Stimulated activated CD8-positive, alpha-beta memory T cell treated with anti-CD3 and anti-CD28 coated beads, Interleukin-15, amount 100 ng/mL, for 24 hours (primary cell): ENCODE data around the gene TEDC2.
A peak's percentile ranks its signal among the peaks of the same experiment; 100 is the strongest.
"Not testable (repeated sequence)": the region's sequence is repeated elsewhere in the genome, so short reads cannot be mapped to it uniquely, and the experiment has no call there.

ENCODE experiments used
- DNase-seq: peaks from one replicate; pipeline ENCODE4 v3.0.0-alpha.2; 2020; ENCODE audit warnings: low read depth

Gene TEDC2

GRCh38 chr16:2459647-2460390 is at the start of gene TEDC2:
Gene TEDC2 (plus strand): TSS chr16:2460109. CDS start chr16:2460145, 36 bp downstream.
- peak; percentile 90 for DNase-seq

- no peak for DNase-seq
Observed at GRCh38 chr16:2415085-2415484, 44.8 kb upstream of the TEDC2 start.

DNA sequence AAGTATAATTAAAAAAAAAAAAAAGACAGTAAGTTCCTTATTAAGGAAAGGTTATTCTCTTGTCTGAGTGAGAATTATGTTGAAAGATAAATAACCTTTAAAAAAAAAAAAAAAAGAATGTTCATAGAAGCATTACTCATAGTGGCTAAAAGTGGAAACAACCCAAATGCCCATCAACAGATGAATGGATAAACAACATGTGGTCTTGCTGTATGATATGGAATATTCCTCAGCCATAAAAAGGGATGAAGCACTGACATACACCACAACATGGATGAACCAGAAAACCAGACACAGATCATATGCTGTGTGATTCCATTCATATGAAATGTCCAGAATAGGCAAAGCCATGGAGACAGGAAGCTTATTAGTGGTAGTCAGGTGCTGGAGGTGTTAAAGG is 39.9 kb upstream of the TEDC2 start:
- no peak for DNase-seq

GRCh38 chr16:2422123-2422867 is 37.6 kb upstream of the TEDC2 start:
- DNase-seq = no peak

GRCh38 chr16:2424061-2425007 is 35.6 kb upstream of the TEDC2 start:
- DNase-seq = no peak

DNA sequence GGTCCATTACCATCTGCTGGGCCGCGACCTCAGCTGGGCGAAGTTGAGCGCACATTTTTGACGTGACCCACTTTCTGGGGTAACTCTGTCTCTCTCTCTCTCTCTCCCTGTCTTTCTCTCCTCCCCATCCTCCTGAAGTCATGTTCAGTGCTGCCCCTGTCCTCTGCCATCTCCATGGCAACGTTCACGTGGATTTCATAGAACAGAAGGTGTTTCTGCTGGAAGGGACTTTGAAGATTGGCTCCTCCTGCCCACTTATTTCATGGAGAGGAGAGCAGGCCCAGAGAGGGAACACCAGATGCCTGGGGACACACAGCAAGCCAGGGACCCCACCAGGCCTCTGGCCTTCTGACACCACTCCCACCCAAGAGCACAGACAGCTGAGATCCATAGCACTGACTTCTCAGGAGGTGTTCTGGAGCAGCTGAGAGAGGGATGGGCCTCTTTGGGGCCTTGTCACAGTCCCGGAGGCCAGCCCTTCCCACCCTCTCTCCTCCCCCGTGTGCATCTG is 34.8 kb upstream of the TEDC2 start:
- DNase-seq = no peak

- no peak for DNase-seq
Observed at GRCh38 chr16:2425825-2426430, 34.0 kb upstream of the TEDC2 start.

DNA sequence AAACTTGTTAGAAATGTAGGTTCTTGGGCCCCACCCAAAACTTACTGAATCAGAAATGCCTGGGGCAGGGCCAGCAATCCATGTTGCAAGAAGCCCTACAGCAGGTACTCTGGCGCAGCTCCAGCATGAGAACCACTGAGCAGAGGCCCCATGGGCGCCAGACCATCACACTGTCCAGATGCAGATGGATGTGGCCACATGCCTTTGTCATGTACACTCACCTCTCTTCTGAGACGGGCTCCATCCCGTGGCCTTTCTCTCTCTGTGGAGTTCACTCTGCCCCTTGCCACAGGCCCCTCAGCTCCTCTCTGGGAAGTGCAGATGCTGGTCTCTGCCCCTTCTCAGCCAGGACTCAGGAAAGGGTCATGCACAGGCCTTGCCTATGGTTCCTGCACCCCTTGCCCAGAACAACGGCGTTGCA is 33.0 kb upstream of the TEDC2 start:
- DNase-seq = no peak

DNA sequence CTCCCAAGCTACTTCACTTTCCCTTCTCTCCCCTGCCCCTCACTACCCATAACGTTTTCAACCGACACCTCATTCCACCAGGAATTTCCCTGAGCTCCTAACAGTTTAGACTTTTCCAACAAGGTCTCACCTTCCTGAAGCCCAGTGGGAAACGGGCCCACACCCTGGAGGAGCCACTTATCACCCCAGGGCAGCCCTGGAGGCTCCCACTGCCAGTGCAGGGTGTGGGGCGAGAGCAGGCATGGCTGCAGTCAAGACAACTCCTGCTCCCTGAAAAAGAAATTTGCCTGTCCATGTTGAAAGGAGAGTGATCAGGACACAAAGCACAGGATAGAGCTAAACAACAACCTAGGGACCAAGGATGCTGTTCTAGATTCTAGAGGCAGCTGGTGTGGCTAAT is 32.4 kb upstream of the TEDC2 start:
- no peak for DNase-seq

GRCh38 chr16:2428051-2428783 is 31.7 kb upstream of the TEDC2 start:
- no peak for DNase-seq

DNA sequence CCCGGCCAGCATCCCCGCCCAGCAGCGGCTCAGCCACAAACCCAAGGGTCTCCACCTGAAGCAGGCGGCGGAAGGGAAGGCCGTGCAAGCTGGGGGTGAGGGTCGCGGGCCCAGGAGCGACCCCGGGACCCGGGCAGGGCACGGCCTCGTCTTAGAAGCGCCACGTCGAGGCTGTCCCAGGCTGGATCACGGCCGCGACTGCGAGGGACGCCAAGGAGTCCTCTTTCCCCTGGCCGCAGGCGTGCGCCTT is 31.2 kb upstream of the TEDC2 start:
- DNase-seq = no peak

GRCh38 chr16:2429034-2429770 is 30.7 kb upstream of the TEDC2 start, which contains the start of gene CCNF:
Gene CCNF (plus strand): TSS chr16:2429447. CDS start chr16:2429482, 35 bp downstream.
- peak; percentile 96 for DNase-seq

DNA sequence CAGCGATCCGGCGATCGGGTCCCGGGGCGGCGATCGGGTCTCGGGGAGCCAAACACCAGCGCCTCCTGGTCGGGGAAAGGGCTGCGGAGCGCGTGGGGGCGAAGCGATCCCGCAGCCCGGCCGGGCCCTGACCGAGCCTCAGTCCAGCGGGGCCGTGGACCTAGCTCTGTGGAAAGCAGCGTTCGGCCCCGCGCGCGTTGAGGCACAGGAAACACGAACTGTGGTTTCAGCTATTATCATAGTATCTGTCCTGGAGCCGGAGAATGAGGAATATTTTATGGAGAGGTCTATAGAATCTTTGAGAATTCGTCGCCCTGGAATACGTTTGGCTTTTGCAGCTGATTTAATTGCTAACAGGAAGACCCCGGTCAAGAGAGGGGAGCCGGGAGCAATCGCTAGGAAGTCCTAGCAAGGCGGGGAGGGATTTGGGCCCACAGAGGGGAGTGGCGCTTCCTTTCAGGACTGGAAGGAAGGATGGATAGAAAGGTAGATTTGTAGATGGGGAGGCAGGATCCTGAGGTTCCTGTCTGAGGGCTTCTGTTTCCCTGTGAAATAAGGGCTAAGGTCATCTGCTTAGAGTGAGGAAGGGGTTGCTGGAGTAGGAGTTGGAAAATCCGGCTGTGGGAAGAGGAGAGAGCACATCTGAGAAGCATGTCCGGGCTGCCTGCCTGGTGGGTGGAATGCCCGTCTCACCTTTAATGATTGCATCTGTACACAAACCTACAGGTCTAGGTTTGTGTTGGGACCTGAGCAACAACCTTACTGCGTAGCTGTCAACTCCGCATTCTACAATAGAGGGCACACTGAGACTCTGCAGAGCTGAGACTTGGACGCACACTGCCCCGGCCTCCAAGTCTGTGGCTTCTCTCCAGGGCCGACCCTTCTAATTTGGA is 29.9 kb upstream of the TEDC2 start:
- no peak for DNase-seq

DNA sequence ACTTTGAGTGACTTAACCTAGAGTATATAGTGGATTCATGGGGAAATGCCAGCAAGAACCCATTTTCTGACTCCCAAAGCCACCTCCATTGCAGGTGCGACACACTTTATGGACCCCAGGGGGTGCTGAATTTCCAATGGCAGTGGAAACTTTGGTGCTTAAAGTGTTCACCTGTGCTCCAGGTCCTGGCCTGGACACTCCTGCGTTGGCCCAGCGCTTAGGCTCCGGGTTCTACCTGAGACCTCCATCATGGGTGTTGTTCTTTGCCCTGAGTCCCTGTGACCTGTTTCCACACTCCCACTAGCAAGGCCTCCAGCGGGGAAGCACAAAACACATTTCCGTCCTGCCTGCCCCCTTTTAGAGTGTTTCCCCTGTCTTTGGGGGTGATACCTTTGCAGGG is 27.6 kb upstream of the TEDC2 start:
- no peak for DNase-seq

DNA sequence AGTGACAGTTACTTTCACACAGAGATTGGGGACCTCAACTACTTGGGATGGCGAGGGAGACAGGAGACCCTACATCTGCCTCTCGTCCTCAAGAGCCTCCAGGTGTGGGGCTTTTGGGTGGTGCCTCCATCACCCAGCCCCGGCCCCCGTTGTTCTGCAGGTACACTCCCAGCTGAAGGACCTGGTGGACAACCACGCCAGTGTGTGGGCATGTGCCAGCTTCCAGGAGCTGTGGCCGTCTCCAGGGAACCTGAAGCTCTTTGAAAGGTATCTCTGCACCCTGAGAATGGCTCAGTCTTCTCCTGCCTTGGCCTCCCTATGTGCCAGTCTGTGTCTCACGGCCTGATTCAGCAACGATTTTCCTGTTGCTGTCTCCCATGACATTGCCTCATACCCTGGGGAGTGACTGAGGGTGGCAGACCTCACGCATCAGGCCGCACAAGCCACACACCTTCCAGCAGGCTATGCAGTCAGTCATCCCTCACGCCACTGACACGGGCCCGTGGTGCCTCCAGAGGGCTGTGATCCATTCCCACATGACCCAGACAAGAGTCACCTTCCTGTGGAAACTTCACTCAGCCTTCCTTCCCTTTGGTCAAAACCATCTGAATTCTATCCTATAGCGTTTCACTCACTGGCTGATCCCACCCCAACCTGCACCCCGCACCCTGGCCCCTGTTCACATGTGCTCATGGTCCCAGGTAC is 27.0 kb upstream of the TEDC2 start:
- DNase-seq = no peak

GRCh38 chr16:2435236-2435635 is 24.7 kb upstream of the TEDC2 start:
- not testable (repeated sequence) for DNase-seq

GRCh38 chr16:2436110-2436509 is 23.8 kb upstream of the TEDC2 start:
- DNase-seq = no peak

DNA sequence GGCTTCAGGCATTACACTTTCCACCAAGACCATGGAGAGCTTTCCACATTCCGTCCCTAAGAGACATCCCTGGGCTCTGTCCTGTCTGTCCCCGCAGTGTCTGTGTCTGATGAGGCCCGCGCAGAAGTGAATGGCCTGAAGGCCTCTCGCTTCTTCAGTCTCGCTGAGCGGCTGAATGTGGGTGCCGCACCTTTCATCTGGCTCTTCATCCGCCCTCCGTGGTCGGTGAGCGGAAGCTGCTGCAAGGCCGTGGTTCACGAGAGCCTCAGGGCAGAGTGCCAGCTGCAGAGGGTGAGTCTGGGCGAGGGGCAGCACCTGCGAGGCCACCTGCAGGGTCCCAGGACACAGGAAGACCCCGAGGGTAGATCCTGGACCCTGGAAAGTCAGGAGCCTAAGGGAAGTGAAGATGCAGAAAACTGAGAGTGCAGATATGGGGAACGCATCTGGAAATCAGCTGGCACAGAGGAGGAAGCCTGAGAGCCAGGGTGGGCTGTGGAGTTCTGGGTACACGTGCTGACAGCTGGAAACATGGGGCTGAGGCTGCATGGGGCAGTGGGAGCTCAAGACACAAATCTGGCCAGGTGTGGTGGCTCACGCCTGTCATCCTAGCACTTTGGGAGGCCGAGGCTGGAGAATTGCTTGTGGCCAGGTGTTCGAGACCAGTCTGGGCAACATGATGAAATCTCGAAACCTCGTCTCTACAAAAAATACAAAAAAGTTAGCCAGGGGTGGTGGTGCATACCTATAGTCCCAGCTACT is 22.7 kb upstream of the TEDC2 start:
- DNase-seq = no peak
